ENCODE results near the gene ZFP36.
A peak's percentile ranks its signal among the peaks of the same experiment; 100 is the strongest.

Gene ZFP36

GRCh38 chr19:39407410-39407659, 688 bp downstream of the ZFP36 start:
- peak overlapping the region; percentile 99 for H3K4me3 ChIP-seq (ENCODE audit: low read length)
- peaks cover 68% of the 10 kb centered on the region for H3K4me1 ChIP-seq (ENCODE audit: control insufficient read depth, low read length)
- H3K79me2 ChIP-seq (ENCODE audit: control insufficient read depth, low read length) = peaks cover 53% of the 10 kb centered on the region
- no peaks in the 10 kb centered on the region for H3K9me2 ChIP-seq (replicated peaks; ENCODE audit: control insufficient read depth, low read length)
- H3K27me3 ChIP-seq (ENCODE audit: control insufficient read depth, low read length) = no peaks in the 10 kb centered on the region
- TF ChIP-seq EZH2phosphoT487 (IDR thresholded peaks at IDR 0.05; ENCODE audit: borderline replicate concordance, low read length) (no peak), CTCF (IDR thresholded peaks at IDR 0.05; ENCODE audit: low read depth, low read length, poor library complexity, severe bottlenecking) (no peak)
- peaks cover 36% of the 10 kb centered on the region for H3K36me3 ChIP-seq (ENCODE audit: control insufficient read depth, low read length)
- peak overlapping the region; percentile 97 for H3K27ac ChIP-seq (ENCODE audit: low read depth, low read length)
- peaks cover 7% of the 10 kb centered on the region for H4K20me1 ChIP-seq (ENCODE audit: control insufficient read depth, insufficient read depth, low read depth, low read length)
- no peaks in the 10 kb centered on the region for H3K9me3 ChIP-seq (ENCODE audit: control insufficient read depth, insufficient read depth, low read length)
- peak overlapping the region; percentile 97 for H3K4me2 ChIP-seq (ENCODE audit: low read length)
- peaks cover 48% of the 10 kb centered on the region for H3F3A ChIP-seq (ENCODE audit: control insufficient read depth, insufficient read depth)

DNA sequence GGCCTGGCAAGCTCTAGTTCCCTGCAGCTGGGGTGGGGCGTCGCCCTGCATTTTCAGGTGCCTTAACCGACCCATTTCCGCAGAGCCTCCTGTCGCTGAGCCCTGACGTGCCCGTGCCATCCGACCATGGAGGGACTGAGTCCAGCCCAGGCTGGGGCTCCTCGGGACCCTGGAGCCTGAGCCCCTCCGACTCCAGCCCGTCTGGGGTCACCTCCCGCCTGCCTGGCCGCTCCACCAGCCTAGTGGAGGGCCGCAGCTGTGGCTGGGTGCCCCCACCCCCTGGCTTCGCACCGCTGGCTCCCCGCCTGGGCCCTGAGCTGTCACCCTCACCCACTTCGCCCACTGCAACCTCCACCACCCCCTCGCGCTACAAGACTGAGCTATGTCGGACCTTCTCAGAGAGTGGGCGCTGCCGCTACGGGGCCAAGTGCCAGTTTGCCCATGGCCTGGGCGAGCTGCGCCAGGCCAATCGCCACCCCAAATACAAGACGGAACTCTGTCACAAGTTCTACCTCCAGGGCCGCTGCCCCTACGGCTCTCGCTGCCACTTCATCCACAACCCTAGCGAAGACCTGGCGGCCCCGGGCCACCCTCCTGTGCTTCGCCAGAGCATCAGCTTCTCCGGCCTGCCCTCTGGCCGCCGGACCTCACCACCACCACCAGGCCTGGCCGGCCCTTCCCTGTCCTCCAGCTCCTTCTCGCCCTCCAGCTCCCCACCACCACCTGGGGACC, 1.2 kb downstream of the ZFP36 start:
- Histone ChIP-seq H3K4me2 (ENCODE audit: low read length) (peak overlapping the region; percentile 97), H3K4me3 (ENCODE audit: low read length) (peak overlapping the region; percentile 99), H3K79me2 (ENCODE audit: control insufficient read depth, low read length) (peaks cover 54% of the 10 kb centered on the region), H4K20me1 (ENCODE audit: control insufficient read depth, insufficient read depth, low read depth, low read length) (peaks cover 7% of the 10 kb centered on the region), H3K4me1 (ENCODE audit: control insufficient read depth, low read length) (peaks cover 63% of the 10 kb centered on the region), H3K27ac (ENCODE audit: low read depth, low read length) (peak overlapping the region; percentile 97), H3K9me2 (replicated peaks; ENCODE audit: control insufficient read depth, low read length) (no peaks in the 10 kb centered on the region), H3K36me3 (ENCODE audit: control insufficient read depth, low read length) (peaks cover 36% of the 10 kb centered on the region), H3K9me3 (ENCODE audit: control insufficient read depth, insufficient read depth, low read length) (no peaks in the 10 kb centered on the region), H3F3A (ENCODE audit: control insufficient read depth, insufficient read depth) (peaks cover 47% of the 10 kb centered on the region), H3K27me3 (ENCODE audit: control insufficient read depth, low read length) (no peaks in the 10 kb centered on the region)
- no peak for TF ChIP-seq EZH2phosphoT487 (IDR thresholded peaks at IDR 0.05; ENCODE audit: borderline replicate concordance, low read length)
- TF ChIP-seq CTCF (IDR thresholded peaks at IDR 0.05; ENCODE audit: low read depth, low read length, poor library complexity, severe bottlenecking) = no peak

DNA sequence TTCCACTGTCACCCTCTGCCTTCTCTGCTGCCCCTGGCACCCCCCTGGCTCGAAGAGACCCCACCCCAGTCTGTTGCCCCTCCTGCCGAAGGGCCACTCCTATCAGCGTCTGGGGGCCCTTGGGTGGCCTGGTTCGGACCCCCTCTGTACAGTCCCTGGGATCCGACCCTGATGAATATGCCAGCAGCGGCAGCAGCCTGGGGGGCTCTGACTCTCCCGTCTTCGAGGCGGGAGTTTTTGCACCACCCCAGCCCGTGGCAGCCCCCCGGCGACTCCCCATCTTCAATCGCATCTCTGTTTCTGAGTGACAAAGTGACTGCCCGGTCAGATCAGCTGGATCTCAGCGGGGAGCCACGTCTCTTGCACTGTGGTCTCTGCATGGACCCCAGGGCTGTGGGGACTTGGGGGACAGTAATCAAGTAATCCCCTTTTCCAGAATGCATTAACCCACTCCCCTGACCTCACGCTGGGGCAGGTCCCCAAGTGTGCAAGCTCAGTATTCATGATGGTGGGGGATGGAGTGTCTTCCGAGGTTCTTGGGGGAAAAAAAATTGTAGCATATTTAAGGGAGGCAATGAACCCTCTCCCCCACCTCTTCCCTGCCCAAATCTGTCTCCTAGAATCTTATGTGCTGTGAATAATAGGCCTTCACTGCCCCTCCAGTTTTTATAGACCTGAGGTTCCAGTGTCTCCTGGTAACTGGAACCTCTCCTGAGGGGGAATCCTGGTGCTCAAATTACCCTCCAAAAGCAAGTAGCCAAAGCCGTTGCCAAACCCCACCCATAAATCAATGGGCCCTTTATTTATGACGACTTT, 2.0 kb downstream of the ZFP36 start:
- Histone ChIP-seq H3K9me3 (ENCODE audit: control insufficient read depth, insufficient read depth, low read length) (no peaks in the 10 kb centered on the region), H3F3A (ENCODE audit: control insufficient read depth, insufficient read depth) (peaks cover 46% of the 10 kb centered on the region), H3K4me1 (ENCODE audit: control insufficient read depth, low read length) (peaks cover 57% of the 10 kb centered on the region), H3K27me3 (ENCODE audit: control insufficient read depth, low read length) (no peaks in the 10 kb centered on the region), H3K79me2 (ENCODE audit: control insufficient read depth, low read length) (peaks cover 54% of the 10 kb centered on the region), H3K9me2 (replicated peaks; ENCODE audit: control insufficient read depth, low read length) (no peaks in the 10 kb centered on the region), H4K20me1 (ENCODE audit: control insufficient read depth, insufficient read depth, low read depth, low read length) (peaks cover 7% of the 10 kb centered on the region), H3K4me3 (ENCODE audit: low read length) (peak overlapping the region; percentile 99), H3K36me3 (ENCODE audit: control insufficient read depth, low read length) (peaks cover 38% of the 10 kb centered on the region), H3K27ac (ENCODE audit: low read depth, low read length) (peak overlapping the region; percentile 97), H3K4me2 (ENCODE audit: low read length) (peak overlapping the region; percentile 97)
- TF ChIP-seq CTCF (IDR thresholded peaks at IDR 0.05; ENCODE audit: low read depth, low read length, poor library complexity, severe bottlenecking) (no peak), EZH2phosphoT487 (IDR thresholded peaks at IDR 0.05; ENCODE audit: borderline replicate concordance, low read length) (no peak)
